22Rv1 (cell line): ENCODE data around the gene SPATA31E1.

ENCODE experiments used
- H3K27ac ChIP-seq: fragments of 450-650 bp; 2 replicates; pipeline ENCODE4 v1.5.1; 2017
- CTCF ChIP-seq: fragments of 450-650 bp; IDR thresholded peaks from 2 replicates; pipeline ENCODE4 v1.5.1; 2017; ENCODE audit warnings: mild to moderate bottlenecking
- ZFX ChIP-seq: fragments of 450-650 bp; IDR thresholded peaks from 2 replicates; pipeline ENCODE4 v1.6.1; 2017; ENCODE audit warnings: antibody characterized with exemption, borderline replicate concordance

The SPATA31E1 gene

DNA sequence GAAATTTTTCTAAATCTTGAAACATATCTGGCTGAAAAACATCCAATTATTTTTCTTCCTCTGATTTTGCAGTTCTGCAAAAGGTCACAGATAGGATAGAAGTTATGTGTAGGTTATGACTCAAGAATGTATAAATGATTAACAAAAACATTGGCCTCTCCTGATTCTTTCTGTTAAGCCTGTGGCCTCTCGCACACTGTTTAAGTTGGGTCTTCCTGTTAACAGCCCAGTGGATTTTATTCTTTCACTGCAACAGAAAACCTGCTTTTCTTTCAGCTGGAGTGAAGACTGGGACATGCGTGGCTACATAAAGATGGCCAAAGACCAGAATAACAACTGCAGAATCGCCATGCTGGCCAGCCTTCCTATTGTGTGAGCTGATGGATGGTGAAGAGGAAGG is 17.1 kb upstream of the SPATA31E1 start:
- TF ChIP-seq CTCF (no peak), ZFX (no peak)
- no peak overlapping the region for H3K27ac ChIP-seq

DNA sequence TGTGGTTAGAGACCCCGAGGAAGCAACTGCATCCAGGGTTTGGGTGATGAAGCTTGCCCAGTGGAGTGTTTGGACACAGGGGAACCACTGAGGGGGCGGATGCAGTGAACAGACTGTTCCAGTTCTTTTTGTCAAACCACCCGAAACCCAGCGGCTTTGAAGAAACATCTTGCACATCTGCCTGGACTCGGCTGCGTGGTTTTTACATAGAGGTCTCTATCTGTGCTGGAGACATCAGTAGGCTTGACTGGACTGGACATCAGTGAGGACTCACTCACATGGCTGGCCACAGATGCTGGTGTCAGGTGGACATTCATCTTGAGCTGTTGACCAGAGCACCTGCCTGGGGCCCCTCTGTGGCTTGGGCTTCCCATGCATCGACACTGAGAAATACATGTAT is 15.3 kb upstream of the SPATA31E1 start:
- H3K27ac ChIP-seq, result no peak overlapping the region
- TF ChIP-seq ZFX, result no peak
- no peak for TF ChIP-seq CTCF

DNA sequence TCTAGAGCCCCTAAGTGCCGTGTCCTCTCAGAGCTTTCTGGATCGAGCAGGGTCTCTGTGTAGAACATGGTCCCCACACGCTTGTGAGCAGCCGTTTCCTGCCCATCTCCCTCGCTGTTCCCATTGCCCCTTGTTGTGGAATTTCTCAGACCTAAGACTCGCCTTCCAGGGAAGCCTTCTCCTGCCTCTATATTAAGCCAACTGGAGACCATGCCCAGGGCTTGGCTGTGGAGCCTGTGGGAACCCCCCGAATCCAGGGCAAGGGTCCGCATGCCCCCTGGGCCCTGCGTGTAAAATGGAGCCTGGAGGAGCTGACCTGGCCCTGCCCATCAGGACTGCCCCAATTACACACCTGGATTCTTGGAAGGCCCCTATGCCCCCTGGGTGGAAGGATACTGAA is 14.5 kb upstream of the SPATA31E1 start:
- no peak overlapping the region for H3K27ac ChIP-seq
- TF ChIP-seq CTCF (no peak), ZFX (no peak)

DNA sequence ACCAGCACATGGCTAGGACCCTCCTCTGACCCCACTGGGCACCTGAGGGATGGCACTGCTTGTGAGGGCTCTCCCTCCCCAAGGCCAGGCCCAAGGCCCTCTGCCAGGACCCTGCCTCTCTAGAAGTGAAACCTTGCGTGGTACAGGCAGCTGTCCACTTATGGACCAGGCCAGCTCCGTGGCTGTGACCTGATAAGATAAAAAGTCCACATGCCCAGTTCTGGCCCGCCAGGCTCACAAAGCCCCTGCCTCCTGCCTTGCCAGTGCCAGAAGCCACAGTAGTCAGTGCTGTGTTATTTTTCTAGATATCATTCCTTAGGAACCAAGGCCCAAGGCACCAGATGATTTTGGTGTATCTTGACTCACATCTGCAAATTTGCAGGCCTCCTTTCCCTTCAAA is 14.0 kb upstream of the SPATA31E1 start:
- H3K27ac ChIP-seq, result no peak overlapping the region
- TF ChIP-seq CTCF (no peak), ZFX (no peak)

DNA sequence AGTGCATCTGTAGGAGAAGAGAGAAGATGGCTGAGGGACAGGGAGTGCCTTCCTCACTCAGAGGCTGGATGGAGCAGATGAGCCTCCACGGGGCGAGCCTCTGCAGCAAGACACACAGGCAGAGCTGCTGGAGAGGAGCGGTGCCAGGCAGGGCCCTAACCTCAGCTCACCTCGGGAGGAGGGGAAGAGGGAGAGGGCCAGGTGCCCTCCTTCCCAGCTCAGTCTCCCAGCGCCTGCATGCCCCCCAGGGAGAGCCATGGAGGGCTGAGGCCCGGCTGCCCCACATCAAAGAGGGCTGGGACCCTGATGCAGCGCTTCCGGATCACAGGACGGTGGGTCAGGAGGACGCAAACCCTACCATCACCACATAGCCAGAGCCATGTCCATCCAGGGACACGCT is 13.6 kb upstream of the SPATA31E1 start:
- TF ChIP-seq ZFX (no peak), CTCF (no peak)
- H3K27ac ChIP-seq, result no peak overlapping the region

- H3K27ac ChIP-seq, result no peak overlapping the region
- TF ChIP-seq CTCF (no peak), ZFX (no peak)
Observed at GRCh38 chr9:87871425-87872078, 11.1 kb upstream of the SPATA31E1 start.

- no peak overlapping the region for H3K27ac ChIP-seq
- TF ChIP-seq CTCF (no peak), ZFX (no peak)
Observed at GRCh38 chr9:87872079-87872624, 10.5 kb upstream of the SPATA31E1 start.
